Mammary epithelial cell (primary cell): ENCODE results near the gene FKBP11.

Experiments
- EZH2 ChIP-seq: IDR thresholded peaks from 2 replicates; pipeline ENCODE4 v1.6.1; 2012; ENCODE audit warnings: low read length, inconsistent platforms, borderline replicate concordance
- TF ChIP-seq, protein P1 (sequence below), 2 donors: IDR thresholded peaks in 1 of 2; conservative IDR thresholded peaks in 1 of 2; 2 replicates each; pipeline ENCODE4 v1.5.1; 2011 to 2012; ENCODE audit warnings: inconsistent platforms in 2 of 2, low read length in 2 of 2, mild to moderate bottlenecking in 2 of 2, control low read depth in 1 of 2, low read depth in 1 of 2; ENCODE audit not compliant: insufficient read depth in 1 of 2; ENCODE audit errors: extremely low read depth in 1 of 2

- no peak for TF ChIP-seq EZH2
- TF ChIP-seq, protein P1, sequence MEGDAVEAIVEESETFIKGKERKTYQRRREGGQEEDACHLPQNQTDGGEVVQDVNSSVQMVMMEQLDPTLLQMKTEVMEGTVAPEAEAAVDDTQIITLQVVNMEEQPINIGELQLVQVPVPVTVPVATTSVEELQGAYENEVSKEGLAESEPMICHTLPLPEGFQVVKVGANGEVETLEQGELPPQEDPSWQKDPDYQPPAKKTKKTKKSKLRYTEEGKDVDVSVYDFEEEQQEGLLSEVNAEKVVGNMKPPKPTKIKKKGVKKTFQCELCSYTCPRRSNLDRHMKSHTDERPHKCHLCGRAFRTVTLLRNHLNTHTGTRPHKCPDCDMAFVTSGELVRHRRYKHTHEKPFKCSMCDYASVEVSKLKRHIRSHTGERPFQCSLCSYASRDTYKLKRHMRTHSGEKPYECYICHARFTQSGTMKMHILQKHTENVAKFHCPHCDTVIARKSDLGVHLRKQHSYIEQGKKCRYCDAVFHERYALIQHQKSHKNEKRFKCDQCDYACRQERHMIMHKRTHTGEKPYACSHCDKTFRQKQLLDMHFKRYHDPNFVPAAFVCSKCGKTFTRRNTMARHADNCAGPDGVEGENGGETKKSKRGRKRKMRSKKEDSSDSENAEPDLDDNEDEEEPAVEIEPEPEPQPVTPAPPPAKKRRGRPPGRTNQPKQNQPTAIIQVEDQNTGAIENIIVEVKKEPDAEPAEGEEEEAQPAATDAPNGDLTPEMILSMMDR (conservative IDR thresholded peaks at IDR 0.05 in 1 of 2, IDR thresholded peaks at IDR 0.05 in 1 of 2; ENCODE audit: extremely low read depth in 1 of 2, insufficient read depth in 1 of 2, low read depth in 1 of 2, low read length in 2 of 2): no peak
Observed at GRCh38 chr12:48943221-48943620, 17.9 kb upstream of the FKBP11 start.
